Measurements from ENCODE around the gene HM13. TPM values are rescaled to one million over a fixed set of nuclear protein-coding genes. Genes with fewer than 3 reads are reported as not detected.
"Not testable (repeated sequence)": the region's sequence is repeated elsewhere in the genome, so short reads cannot be mapped to it uniquely, and the experiment has no call there.

HM13 gene
- polyA plus RNA-seq, 1 donor, result 139 TPM

- no peak for DNase-seq
These were observed 52.0 kb downstream of the HM13 start for GRCh38 chr20:31566319-31566657.

DNA sequence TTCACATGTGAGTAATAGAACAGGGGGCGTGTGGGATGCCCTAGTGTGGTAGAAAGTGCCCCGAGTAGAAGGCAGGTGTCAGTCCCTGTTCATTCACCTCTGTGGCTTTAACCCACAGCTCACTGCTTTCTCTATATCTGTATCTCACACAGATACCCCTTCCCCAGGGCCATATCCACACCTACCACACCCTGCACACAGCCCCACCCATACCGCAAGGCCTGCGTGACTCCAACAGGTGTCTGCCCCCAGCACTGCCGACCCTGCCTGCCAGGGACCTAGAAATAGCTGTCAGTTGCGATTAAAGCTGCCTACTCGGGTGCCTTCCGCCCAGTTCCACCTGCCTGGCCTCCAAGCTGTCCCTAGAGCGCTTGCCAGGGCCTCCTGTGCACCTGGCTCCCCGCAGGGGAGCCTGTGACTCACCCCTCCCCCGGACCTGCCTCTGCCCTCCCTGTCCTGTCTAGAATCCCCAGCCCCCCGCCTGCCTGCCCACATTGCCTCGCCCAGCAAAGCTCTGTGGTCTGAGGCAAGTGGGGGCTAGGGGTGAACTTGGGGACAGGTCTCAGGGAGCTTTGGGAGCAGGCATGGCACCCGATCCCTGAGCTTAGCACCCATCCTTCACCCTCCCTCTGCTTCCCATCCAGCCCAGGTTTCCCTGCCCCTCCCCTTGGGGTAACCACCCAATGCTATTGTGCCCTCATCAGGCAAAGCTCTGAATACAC, 52.6 kb downstream of the HM13 start:
- no peak for DNase-seq

DNA sequence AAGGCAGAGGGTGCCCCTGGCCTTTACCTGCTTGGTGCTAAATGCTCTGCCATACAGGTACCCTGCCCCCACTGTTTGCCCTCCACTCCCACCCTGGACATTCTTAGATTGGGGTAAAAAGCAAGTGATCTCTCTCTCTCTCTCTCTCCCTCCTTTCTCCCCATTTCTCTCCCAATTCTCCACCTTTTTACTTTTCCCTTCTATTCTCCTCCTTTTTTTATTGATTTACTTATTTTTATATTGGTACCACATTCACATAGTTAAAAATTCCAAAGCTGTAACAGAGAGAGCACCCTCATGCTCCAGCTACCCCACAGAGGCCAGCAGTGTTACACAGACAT, 53.1 kb downstream of the HM13 start:
- no peak for DNase-seq

- no peak for DNase-seq
These were observed 53.9 kb downstream of the HM13 start for GRCh38 chr20:31568041-31568731.

GRCh38 chr20:31568773-31569162, 54.5 kb downstream of the HM13 start:
- no peak for DNase-seq

- DNase-seq, result peak; percentile 67
These were observed 55.1 kb downstream of the HM13 start for GRCh38 chr20:31569163-31570020.

DNA sequence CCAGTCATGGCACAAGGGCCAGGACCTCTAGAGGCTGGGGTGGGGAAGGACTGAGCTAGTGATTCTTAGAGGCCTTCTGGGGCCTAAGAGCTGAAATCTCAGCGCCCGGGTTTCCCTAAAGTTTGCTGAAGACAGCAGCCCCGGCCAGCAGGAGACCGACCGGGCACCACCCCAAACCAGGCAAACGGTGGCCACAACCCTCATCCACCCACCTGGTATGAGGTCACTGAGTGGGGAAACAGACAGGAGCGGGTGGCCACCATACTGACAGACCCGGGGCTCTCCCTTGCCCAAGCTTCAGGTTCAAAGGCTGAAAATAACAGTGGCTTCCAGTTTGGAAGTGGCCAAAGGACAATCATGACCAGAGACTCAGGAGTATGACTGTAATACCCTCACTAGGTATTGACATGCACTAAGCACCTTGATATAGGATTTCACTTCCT, 55.8 kb downstream of the HM13 start:
- DNase-seq, result no peak

DNA sequence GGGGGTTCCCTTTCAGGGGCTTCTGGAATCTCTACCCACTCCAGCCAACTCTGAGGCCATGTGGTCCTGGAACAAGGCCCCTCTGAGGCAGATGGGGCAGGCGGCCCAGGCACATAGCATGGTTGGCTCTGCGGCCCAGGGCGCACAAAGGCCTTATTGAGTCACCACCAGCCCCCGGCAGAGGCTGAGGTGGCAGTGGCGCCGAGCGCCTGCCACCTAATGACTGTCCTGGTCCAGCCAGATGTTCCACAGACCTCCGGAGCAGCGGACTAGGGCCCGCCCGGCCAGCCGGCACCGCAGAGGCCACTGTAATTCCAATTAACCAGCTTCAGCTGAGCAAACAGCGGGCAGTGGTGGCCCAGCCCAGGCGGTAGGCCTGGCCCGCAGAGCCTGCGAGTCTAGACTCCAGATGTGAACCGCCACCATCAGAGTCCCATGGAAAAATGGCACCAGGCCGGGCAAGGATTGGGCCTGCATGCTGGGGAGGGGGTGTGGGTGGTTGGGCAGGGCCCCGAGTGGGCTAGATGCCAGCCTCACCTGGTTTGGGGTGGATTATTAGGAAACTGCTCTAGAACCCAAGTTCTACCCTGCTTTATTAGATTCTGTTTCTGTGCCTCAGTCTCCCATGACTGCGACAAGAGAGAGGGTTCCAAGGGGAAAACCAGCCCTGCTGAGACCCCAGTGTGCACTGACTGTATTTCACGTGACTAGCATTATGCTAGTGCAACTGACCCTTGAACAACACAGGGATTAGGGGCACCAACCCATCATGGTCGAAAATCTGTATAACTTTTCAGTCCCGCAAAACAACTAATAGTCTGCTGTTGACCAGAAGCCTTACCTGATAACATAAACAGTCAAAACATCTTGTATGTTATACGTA, 56.7 kb downstream of the HM13 start:
- DNase-seq, result no peak

GRCh38 chr20:31572042-31572700, 57.9 kb downstream of the HM13 start:
- DNase-seq, result no peak

DNA sequence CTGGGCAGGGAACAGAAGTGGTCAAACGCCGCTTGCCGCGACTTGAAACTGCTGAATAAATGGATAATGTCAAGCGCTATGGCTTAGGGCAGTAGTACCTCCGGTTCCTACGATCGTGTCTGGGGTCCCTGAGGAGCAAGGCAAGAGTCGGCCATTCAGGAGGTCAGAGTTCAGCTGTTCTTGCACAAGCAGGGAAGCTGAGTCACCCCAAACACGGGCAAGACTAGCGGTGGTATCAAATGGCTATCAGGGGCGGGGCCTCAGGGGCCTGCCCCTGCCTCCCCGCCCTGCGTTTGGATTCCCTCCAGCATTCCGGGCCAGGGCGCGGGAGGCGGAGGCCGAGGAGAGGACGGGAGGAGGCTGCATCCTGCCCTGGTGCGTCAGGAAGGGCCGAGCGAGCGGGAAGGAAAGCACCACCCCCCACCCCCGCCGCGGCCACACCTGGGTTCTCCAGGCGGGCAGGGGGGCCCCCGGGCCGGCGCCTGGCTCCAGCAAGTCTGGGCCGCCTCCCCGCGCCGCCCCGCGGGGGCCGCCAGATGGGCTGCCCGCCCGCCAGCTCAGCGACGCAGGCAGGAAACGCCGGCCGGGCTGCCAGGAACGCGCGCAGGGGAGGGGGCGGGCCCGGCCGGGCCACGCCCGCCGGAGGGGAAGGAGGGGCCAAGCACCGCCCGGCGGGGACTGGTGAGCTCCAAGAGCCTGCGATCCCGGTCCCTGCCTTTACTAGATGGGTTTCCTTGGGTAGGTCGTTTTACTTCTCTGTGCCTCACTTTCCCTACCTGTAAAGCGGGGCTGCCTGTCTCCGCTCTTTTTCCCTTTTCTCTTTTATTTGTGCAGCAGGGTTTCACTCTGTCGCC, 58.7 kb downstream of the HM13 start:
- DNase-seq, result peak; percentile 94

DNA sequence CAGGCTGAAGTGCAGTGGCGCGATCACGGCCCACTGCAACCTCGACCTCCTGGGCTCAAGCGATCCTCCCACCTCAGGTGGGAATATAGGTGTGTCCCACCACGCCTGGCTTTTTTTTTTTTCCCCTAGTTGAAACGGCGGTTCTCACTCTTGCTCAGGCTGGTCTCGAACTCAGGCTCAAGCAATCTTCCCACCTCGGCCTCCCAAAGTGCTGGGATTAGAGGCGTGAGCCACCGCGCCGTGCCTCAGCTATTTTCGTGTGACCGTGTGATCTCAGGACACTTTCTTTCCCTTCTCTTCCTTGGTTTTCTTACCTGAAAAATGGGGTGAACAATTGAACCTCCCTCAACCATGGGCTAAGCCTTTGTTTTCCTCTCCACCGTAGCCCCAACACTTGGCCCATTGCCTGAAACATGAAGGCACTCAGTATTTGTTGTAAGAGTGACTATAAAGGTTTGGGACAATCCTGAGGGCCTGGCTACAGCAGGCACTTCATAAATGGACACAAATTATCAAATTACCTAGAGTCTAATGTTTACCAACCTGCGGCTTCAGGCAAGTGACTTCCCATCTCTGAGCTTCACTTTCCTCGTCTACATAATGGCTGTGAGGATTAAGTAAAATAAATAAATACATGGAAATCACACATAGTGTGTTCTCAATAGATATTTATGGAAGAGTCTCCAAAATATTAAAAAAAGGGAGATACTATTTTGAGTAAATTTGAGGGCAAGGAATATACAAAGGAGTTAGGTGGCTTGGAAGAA, 59.5 kb downstream of the HM13 start:
- no peak for DNase-seq

DNA sequence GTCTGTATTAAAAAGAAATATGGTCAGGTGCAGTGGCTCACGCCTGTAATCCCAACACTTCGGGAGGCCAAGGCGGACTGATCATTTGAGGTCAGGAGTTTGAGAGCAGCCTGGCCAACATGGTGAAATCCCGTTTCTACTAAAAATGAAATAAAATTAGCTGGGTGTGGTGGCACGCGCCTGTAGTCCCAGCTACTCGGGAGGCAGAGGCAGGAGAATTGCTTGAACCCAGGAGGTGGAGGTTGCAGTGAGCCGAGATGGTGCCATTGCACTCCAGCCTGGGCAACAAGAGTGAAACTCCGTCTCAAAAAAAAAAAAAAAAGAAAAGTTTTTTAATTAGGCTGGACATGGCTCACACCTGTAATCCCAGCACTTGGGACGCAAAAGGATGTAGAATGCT, 60.7 kb downstream of the HM13 start:
- not testable (repeated sequence) for DNase-seq

- DNase-seq, result no peak
These were observed 62.5 kb downstream of the HM13 start for GRCh38 chr20:31576751-31577150.

DNA sequence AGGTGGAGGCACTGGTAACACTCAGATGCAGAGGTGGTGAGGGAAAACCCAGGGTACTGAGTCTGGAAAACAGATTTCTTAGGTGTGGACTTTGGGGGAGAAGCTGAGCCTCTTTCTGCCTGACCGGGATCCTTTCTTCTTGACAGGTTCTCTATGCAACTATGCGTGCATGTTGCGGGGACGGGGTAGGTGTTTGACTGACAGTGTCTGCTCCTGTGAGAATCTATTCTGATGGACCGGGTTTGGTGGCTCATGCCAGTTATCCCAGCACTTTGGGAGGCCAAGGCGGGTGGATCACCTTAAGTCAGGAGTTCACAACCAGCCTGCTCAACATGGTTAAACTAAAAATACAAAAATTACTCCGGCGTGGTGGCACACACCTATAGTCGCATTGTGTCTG, 63.0 kb downstream of the HM13 start:
- DNase-seq, result no peak

DNA sequence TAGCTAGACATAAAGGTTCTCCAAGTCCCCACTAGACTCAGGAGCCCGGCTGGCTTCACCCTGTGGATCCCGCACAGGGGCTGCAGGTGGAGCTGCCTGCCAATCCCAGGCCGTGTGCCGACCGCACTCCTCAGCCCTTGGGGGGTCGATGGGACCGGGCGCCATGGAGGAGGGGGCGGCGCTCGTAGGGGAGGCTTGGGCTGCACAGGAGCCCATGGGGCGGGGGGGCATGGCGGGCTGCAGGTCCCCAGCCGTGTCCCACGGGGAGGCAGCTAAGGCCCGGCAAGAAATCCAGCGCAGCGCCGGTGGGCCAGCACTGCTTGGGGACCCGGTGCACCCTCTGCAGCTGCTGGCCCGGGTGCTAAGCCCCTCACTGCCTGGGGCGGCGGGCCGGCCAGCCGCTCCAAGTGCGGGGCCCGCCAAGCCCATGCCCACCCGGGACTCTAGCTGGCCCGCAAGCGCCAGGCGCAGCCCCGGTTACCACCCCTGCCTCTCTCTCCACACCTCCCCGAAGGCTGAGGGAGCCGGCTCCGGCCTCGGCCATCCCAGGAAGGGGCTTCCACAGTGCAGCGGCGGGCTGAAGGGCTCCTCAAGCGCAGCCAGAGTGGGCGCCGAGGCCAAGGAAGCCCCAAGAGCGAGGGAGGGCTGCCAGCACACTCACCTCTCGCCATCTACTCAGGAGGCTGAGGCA, 64.4 kb downstream of the HM13 start:
- no peak for DNase-seq

- no peak for DNase-seq
These were observed 65.0 kb downstream of the HM13 start for GRCh38 chr20:31579245-31579644.

GRCh38 chr20:31579941-31580651, 65.9 kb downstream of the HM13 start:
- not testable (repeated sequence) for DNase-seq

GRCh38 chr20:31580706-31581105, 66.5 kb downstream of the HM13 start:
- DNase-seq, result no peak
